Astrocyte (in vitro differentiated cells and primary cell): ENCODE results near the gene NPTN.

Experiments
- CTCF ChIP-seq: IDR thresholded peaks from 2 replicates; pipeline ENCODE4 v1.5.1; 2011; ENCODE audit warnings: low read depth, mild to moderate bottlenecking, inconsistent platforms, low read length, moderate library complexity; ENCODE audit not compliant: insufficient read depth
- EZH2 ChIP-seq: IDR thresholded peaks from 2 replicates; pipeline ENCODE4 v1.6.1; 2012; ENCODE audit warnings: mild to moderate bottlenecking, low read length, inconsistent platforms; ENCODE audit not compliant: insufficient read depth

- TF ChIP-seq CTCF (no peak), EZH2 (no peak)
Observed at GRCh38 chr15:73679180-73679579, 46.0 kb upstream of the NPTN start.
